Mesothelial cell of epicardium (in vitro differentiated cells): ENCODE results near the gene ANKRD18A. TPM values are rescaled to one million over a fixed set of nuclear protein-coding genes. Genes with fewer than 3 reads are reported as not detected.
"Not testable (repeated sequence)": the region's sequence is repeated elsewhere in the genome, so short reads cannot be mapped to it uniquely, and the experiment has no call there.

ENCODE experiments used
- DNase-seq, 2 experiments: peaks; one replicate each; pipeline ENCODE4 v3.0.0; 2021; ENCODE audit warnings: low spot score in 2 of 2; ENCODE audit not compliant: unreplicated experiment in 2 of 2
- H3K27ac Mint-ChIP-seq: 2 replicates; pipeline ENCODE4 v1.8.0; 2021; ENCODE audit warnings: mixed read lengths
- H3K27me3 Mint-ChIP-seq: 2 replicates; pipeline ENCODE4 v1.8.0; 2021; ENCODE audit warnings: low read depth, mixed read lengths
- H3K36me3 Mint-ChIP-seq: 2 replicates; pipeline ENCODE4 v1.8.0; 2021; ENCODE audit warnings: mixed read lengths
- H3K4me1 Mint-ChIP-seq: 2 replicates; pipeline ENCODE4 v1.8.0; 2021; ENCODE audit warnings: mixed read lengths
- H3K4me3 Mint-ChIP-seq: 2 replicates; pipeline ENCODE4 v1.8.0; 2021; ENCODE audit warnings: mild to moderate bottlenecking, moderate library complexity, mixed read lengths
- H3K9me3 Mint-ChIP-seq: 2 replicates; pipeline ENCODE4 v1.8.0; 2021; ENCODE audit warnings: mixed read lengths
- total RNA-seq: library from RNA; stranded (reverse); gene quantifications from 3 replicates; pipeline ENCODE4 v1.2.1, GENCODE V29; 2021
- TF ChIP-seq, protein P1 (sequence below): fragments of 200-600 bp; sonication (generic); IDR thresholded peaks from one replicate; pipeline ENCODE4 v1.5.0; 2021; ENCODE audit warnings: antibody characterized with exemption; ENCODE audit not compliant: unreplicated experiment

Gene ANKRD18A
- total RNA-seq, 1 donor from 2014 or later: 0.92 TPM

DNA sequence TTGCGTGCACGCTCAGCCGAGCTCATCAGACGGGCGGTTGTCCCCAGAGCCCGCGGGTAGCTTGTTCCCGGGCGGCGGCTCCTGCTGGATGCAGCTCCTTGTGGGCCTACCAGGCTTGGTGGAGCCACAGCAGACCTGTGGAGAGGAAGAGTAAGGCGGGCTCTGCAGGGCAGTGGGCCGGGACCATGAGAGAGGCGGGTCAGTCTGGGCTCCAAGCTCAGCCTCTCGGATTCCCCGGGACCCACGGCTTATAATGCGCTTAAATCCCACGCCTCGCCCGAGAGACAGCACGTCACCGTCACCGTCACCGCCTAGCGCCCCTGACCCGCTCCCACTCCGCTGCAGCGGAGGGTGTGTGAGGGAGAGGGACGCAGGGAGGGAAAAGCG is 1.9 kb upstream of the ANKRD18A start:
- DNase-seq: no peak
- H3K27me3 Mint-ChIP-seq: peaks cover 74% of the 10 kb centered on the region

DNA sequence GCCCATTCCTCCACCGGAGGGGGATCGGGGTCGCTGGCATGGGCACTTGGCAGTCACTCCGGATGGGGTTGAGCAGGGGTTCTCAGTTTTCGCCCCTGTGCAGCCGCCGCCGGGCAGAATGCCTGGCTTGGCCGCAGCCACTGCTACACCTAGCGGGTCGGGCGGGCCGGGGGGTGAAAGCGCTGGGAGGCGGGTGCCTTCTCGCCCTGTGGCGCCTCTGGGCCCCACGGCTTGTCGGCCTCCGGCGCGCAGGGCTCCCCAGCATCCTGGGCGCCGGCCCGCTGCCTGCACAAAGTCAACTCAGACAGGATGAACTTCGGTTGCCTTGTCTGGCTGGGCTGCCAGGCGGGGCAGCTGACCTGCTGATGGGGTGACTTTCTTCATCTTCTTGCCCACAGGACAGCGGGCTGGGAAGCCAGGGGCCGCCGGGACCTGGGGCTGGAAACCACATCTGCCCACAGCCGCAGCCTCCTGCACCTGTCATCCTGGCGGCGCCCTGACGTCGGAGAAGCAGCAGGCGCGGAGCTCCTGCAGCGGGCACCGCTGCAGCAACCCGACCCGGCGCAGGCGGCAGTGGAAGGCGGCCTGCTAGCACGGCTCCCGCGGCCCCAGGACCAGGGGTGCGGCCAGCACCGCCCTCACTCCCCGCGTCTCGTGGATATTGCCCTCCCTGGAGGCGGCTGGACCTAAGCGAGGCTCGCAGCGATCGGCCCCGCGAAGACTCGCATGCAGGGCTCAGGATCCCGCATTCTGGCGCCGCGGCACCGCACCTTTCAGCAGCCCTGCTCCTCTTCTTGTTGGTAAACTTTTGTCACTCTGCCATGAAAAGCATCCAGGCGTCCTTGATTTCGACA is 1.3 kb upstream of the ANKRD18A start:
- H3K27me3 Mint-ChIP-seq: peaks cover 74% of the 10 kb centered on the region
- TF ChIP-seq, protein P1, sequence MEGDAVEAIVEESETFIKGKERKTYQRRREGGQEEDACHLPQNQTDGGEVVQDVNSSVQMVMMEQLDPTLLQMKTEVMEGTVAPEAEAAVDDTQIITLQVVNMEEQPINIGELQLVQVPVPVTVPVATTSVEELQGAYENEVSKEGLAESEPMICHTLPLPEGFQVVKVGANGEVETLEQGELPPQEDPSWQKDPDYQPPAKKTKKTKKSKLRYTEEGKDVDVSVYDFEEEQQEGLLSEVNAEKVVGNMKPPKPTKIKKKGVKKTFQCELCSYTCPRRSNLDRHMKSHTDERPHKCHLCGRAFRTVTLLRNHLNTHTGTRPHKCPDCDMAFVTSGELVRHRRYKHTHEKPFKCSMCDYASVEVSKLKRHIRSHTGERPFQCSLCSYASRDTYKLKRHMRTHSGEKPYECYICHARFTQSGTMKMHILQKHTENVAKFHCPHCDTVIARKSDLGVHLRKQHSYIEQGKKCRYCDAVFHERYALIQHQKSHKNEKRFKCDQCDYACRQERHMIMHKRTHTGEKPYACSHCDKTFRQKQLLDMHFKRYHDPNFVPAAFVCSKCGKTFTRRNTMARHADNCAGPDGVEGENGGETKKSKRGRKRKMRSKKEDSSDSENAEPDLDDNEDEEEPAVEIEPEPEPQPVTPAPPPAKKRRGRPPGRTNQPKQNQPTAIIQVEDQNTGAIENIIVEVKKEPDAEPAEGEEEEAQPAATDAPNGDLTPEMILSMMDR: no peak
- no peak for DNase-seq
- no peaks in the 10 kb centered on the region for H3K36me3 Mint-ChIP-seq
- peaks cover 12% of the 10 kb centered on the region for H3K4me1 Mint-ChIP-seq
- no peak overlapping the region for H3K27ac Mint-ChIP-seq
- peaks cover 28% of the 10 kb centered on the region for H3K9me3 Mint-ChIP-seq
- peak overlapping the region; percentile 68 for H3K4me3 Mint-ChIP-seq

More for the DNA sequence above, 1.9 kb upstream of the ANKRD18A start:
- H3K9me3 Mint-ChIP-seq: peaks cover 28% of the 10 kb centered on the region
- H3K4me3 Mint-ChIP-seq: peak overlapping the region; percentile 68
- TF ChIP-seq, protein P1: no peak
- peaks cover 12% of the 10 kb centered on the region for H3K4me1 Mint-ChIP-seq
- no peak overlapping the region for H3K27ac Mint-ChIP-seq
- H3K36me3 Mint-ChIP-seq: no peaks in the 10 kb centered on the region

DNA sequence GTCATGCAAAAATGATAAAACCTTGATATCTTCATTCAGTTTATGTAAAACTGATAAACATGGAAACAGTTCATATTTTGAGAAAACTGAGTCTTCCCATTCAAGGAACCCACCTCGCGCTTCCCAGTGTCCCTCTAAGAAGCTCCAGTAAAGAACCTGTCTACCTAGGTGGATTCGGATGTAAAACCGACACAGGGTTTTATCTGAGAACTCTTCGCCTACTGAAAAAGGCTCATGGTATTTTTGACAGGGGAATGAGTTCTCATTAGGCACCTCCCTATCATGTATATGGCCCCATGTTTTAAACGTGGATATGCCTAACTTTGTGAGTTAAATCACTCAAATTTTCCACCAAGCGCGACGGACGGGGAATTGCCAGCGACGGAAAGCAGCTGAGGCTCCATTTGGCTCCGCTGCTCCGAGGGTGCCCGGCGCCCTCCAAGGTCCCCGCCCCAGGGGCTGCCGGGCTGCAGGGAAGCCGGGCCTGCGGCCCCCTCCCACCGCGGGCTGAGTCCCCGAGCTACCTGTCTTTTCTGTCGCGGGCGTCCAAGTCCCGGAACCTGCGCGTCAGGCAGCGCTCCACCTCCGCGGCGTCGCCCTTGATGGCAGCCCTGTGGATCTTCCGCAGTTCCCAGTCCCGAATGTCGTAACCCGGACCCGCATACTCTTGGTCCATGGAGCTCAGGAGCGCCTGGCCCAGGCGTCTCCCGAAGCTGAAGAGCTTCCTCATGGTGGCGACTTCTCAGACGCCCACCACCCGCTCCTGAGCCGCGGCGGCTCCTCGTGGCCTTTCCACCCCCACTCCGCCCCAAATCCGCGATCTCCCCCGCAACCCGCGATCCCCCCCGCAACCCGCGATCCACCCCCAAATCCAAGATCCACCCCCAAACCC is 594 bp downstream of the ANKRD18A start:
- Mint-ChIP-seq H3K9me3 (peaks cover 13% of the 10 kb centered on the region), H3K27me3 (peaks cover 74% of the 10 kb centered on the region), H3K4me3 (peak overlapping the region; percentile 86), H3K27ac (no peak overlapping the region), H3K4me1 (peaks cover 12% of the 10 kb centered on the region), H3K36me3 (no peaks in the 10 kb centered on the region)
- TF ChIP-seq, protein P1: no peak
- DNase-seq: no peak

DNA sequence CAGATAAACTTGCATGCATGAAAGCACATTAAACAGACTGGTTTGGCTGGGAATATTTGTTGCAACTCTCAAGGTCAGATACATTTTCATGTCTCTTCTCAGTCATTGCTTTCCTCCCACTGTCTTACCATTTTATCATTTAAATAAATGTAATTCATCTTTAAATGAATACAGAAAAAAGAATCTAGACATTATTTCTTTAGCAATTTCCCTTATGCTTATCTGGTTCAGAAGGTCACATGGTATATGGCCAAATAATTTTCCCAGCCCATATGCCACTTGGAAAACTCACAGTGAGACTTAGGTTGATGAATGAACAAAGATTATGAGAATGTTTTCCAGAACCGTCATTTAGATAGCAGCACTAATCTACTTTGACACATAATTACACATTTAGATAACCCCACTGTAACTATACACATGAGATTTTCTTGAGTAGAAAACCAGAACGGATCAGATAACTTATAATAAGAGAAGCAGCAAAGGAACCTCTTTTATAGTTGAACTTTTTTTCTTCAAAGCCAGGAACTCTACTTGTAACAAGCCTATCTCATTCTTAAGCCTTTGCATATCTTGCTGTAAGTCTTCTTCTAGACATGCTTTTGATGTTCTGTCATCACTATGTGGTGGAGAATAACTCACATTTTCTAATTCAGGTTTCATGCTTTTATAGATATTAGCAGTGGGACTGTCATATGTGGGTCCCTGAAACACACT is 22.2 kb downstream of the ANKRD18A start:
- DNase-seq, H3K4me3 Mint-ChIP-seq, H3K9me3 Mint-ChIP-seq, H3K4me1 Mint-ChIP-seq, H3K36me3 Mint-ChIP-seq: not testable (repeated sequence)
- Mint-ChIP-seq H3K27ac (peak overlapping the region; percentile 3), H3K27me3 (peaks cover 33% of the 10 kb centered on the region)

DNA sequence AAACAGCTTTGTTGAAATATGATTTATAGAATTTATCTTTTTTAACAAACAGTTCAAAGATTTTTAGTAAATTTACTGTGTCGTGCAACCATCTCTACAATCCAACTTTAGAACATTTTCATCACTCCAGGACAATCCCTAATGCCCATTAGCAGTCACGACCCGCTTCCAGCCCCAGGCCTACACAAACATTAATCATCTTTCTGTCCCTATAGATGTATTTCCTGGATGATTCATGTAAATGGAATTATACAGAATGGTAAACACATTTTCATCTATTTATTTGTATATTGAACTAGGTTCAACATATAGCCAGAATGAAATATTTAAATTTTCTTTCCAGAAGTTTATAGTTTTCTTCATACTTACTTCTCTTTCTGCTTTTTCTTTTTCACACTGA is 25.3 kb downstream of the ANKRD18A start:
- H3K9me3 Mint-ChIP-seq, H3K27ac Mint-ChIP-seq, DNase-seq, H3K36me3 Mint-ChIP-seq, H3K4me3 Mint-ChIP-seq: not testable (repeated sequence)
- Mint-ChIP-seq H3K4me1 (peaks cover 11% of the 10 kb centered on the region), H3K27me3 (peaks cover 22% of the 10 kb centered on the region)

DNA sequence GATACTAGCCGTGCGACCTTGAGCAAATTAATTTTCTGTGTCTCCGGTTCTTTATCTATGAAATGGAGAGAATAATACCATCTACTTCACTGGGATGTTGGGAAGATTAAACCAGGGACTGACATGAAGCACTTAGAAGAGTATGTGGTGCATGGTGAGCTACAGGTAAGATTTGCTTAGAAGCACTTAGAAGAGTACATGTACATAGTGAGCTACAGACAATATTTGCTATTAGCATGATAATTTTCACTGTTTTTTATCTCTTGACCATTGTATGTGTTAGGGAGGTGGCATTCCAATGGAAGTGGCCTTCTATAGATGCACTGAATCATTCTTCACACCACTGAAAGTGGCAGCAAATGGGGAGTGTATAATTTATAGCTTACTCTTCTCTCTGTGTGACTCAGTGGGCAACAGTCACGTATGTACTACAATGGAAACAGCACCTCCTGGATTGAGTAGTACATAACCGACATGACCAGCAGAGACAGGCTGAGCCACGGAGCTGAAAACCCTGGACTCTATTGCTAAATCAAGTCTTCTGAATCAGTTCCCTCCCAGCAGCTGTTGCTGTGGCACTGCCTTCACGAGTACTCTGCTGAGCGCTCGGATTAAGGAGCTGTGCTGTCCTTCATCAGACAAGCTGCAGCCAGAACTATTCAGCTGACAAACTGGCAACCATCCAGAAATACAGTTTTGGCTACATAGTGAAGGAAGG is 28.9 kb downstream of the ANKRD18A start:
- H3K27ac Mint-ChIP-seq, H3K36me3 Mint-ChIP-seq, DNase-seq, H3K9me3 Mint-ChIP-seq, H3K4me3 Mint-ChIP-seq, H3K4me1 Mint-ChIP-seq: not testable (repeated sequence)
- peaks cover 18% of the 10 kb centered on the region for H3K27me3 Mint-ChIP-seq

DNA sequence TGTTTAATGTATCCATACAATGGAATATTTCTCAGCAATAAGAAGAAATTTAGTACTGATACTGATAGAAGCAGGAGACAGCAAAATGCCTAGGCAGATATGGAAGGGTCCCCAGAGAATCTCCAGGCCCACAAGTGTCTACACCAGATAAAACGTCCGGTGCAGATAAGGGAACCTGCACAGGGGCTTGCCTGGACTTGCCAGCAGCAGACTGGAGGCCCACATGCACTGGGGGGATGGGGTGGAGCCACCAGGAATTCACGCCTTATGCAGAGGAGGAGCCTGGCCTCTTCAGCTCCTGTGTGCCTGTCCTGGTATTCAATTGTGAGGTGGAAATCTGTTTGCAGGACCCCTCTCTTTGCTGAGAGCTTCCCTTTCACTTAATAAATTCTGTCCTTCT is 36.6 kb downstream of the ANKRD18A start:
- H3K9me3 Mint-ChIP-seq, H3K27ac Mint-ChIP-seq, H3K36me3 Mint-ChIP-seq, H3K4me1 Mint-ChIP-seq, DNase-seq, H3K27me3 Mint-ChIP-seq, H3K4me3 Mint-ChIP-seq: not testable (repeated sequence)

DNA sequence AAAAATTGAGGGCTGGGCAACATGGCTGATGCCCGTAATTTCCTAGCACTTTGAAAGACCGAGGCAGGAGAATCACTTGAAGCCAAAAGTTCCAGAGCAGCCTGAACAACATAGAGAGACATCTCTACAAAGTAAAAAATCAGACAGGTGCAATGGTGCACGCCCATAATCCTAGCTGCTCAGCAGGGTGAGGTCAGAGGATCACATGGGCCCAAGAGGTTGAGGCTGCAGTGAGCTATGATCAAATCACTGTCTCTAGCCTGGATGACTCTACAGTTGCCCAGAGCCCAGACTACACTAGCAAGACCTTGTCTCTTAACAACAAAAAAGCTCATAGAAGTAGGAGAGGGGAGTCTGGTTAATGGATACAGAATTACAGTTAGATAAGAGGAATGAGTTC is 40.3 kb downstream of the ANKRD18A start:
- not testable (repeated sequence) for H3K9me3 Mint-ChIP-seq, H3K27ac Mint-ChIP-seq, H3K27me3 Mint-ChIP-seq, H3K36me3 Mint-ChIP-seq, DNase-seq, H3K4me3 Mint-ChIP-seq, H3K4me1 Mint-ChIP-seq

DNA sequence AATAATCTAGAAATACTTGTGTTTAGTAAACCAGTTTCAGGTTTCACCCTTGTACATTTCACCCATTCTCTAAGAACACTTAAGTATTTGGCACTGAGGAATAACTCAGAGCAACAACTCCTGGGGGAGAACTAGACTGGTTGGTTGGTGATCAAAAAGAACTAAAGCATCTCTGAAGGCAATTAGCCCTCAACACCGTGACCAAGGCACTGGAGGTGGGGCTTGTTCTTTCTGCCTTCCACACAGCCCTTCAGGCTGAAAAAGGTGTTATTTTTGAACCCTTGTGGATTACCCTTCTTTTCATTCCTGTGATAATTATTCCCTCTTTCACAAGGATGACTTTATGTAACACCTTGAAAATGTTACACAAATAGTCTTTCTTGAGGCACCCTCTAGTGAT is 44.2 kb downstream of the ANKRD18A start:
- H3K27ac Mint-ChIP-seq, DNase-seq, H3K4me1 Mint-ChIP-seq, H3K27me3 Mint-ChIP-seq, H3K36me3 Mint-ChIP-seq, H3K9me3 Mint-ChIP-seq, H3K4me3 Mint-ChIP-seq: not testable (repeated sequence)

DNA sequence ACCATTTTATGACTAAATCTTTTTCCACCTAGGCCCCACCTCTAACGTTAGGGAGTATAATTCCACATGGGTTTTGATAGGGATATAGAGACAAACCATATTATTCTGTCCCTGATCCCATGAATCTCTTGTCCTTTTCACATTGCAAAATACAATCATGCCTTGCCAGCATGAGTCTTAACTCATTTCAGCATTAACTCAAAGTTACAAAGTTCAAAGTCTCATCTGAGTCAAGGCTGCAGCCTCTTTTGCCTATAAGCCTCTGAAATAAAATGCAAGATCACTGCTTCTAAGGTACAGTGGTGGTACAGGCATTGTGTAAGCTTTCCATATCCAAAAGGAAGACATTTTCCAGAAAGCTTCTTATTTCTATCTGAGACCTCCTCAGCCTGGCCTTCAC is 54.3 kb downstream of the ANKRD18A start:
- not testable (repeated sequence) for H3K9me3 Mint-ChIP-seq, DNase-seq, H3K4me1 Mint-ChIP-seq

More for the DNA sequence above, 54.3 kb downstream of the ANKRD18A start:
- not testable (repeated sequence) for H3K27me3 Mint-ChIP-seq, H3K4me3 Mint-ChIP-seq, H3K36me3 Mint-ChIP-seq, H3K27ac Mint-ChIP-seq
